HEK293 (cell line): Measurements from ENCODE around the gene WNT11.

Experiments
- CTCF ChIA-PET: fragments of 350-600 bp; formaldehyde crosslinking; extraction: SDS; loops from one replicate; lab custom pipeline; 2021; ENCODE audit warnings: antibody characterized with exemption; lab: Yijun Ruan, JAX
- POLR2A ChIA-PET: fragments of 300-600 bp; formaldehyde crosslinking; extraction: SDS; loops from one replicate; lab custom pipeline; 2020; ENCODE audit warnings: antibody characterized with exemption, inconsistent platforms; lab: Yijun Ruan, JAX
- H3K27ac ChIP-seq: fragments of 200-500 bp; sonication (Bioruptor generic); 2 replicates; pipeline ENCODE4 v1.5.1; 2014; ENCODE audit warnings: low read depth, low read length, control low read depth, inconsistent platforms; ENCODE audit errors: extremely low read depth
- H3K36me3 ChIP-seq, 2 experiments: fragments of 200-500 bp in 1 of 2; sonication (Bioruptor generic) in 1 of 2; 1 replicate in 1 of 2; 2 replicates in 1 of 2; pipeline ENCODE4 v1.5.1; 2014 to 2017; ENCODE audit warnings: inconsistent platforms in 2 of 2, low read length in 2 of 2; ENCODE audit not compliant: control insufficient read depth in 2 of 2, insufficient read depth in 1 of 2
- H3K4me1 ChIP-seq: fragments of 200-500 bp; sonication (Bioruptor generic); 2 replicates; pipeline ENCODE4 v1.5.1; 2014; ENCODE audit warnings: mild to moderate bottlenecking, low read length, inconsistent platforms; ENCODE audit not compliant: control insufficient read depth, insufficient read depth
- H3K4me3 ChIP-seq: 2 replicates; pipeline ENCODE4 v1.5.1; 2011; ENCODE audit warnings: low read depth, mild to moderate bottlenecking, control low read depth, low read length, moderate library complexity
- H3K9me3 ChIP-seq: fragments of 200-500 bp; sonication (Bioruptor generic); 2 replicates; pipeline ENCODE4 v1.5.1; 2014; ENCODE audit warnings: low read depth, low read length, inconsistent platforms; ENCODE audit not compliant: control insufficient read depth, insufficient read depth
- BCL11B ChIP-seq: fragments of 450-650 bp; formaldehyde crosslinking; IDR thresholded peaks from 2 replicates; pipeline ENCODE4 v1.5.1; 2016; ENCODE audit warnings: low read depth, missing biosample characterization, missing genetic modification characterization
- OSR2 ChIP-seq: fragments of 450-650 bp; formaldehyde crosslinking; IDR thresholded peaks from 2 replicates; pipeline ENCODE4 v1.5.1; 2016; ENCODE audit warnings: missing biosample characterization, missing genetic modification characterization
- PRDM2 ChIP-seq: fragments of 450-650 bp; formaldehyde crosslinking; IDR thresholded peaks from 2 replicates; pipeline ENCODE4 v1.5.1; 2016; ENCODE audit warnings: missing biosample characterization, missing genetic modification characterization, borderline replicate concordance
- ZBTB1 ChIP-seq: fragments of 450-650 bp; formaldehyde crosslinking; IDR thresholded peaks from 2 replicates; pipeline ENCODE4 v1.5.1; 2016; ENCODE audit warnings: missing biosample characterization, missing genetic modification characterization
- ZBTB20 ChIP-seq: fragments of 450-650 bp; formaldehyde crosslinking; IDR thresholded peaks from 2 replicates; pipeline ENCODE4 v1.5.1; 2016; ENCODE audit warnings: missing biosample characterization, missing genetic modification characterization
- ZBTB6 ChIP-seq: fragments of 450-650 bp; formaldehyde crosslinking; IDR thresholded peaks from 2 replicates; pipeline ENCODE4 v1.5.1; 2017; ENCODE audit warnings: missing biosample characterization, missing genetic modification characterization
- ZNF132 ChIP-seq: fragments of 450-650 bp; formaldehyde crosslinking; IDR thresholded peaks from 2 replicates; pipeline ENCODE4 v1.5.1; 2017; ENCODE audit warnings: missing biosample characterization, missing genetic modification characterization, borderline replicate concordance
- ZNF138 ChIP-seq: fragments of 450-650 bp; formaldehyde crosslinking; IDR thresholded peaks from 2 replicates; pipeline ENCODE4 v1.5.1; 2016; ENCODE audit warnings: missing biosample characterization, missing genetic modification characterization, borderline replicate concordance
- ZNF24 ChIP-seq: fragments of 450-650 bp; formaldehyde crosslinking; IDR thresholded peaks from 2 replicates; pipeline ENCODE4 v1.5.1; 2016; ENCODE audit warnings: missing biosample characterization, missing genetic modification characterization
- ZNF335 ChIP-seq: fragments of 450-650 bp; formaldehyde crosslinking; conservative IDR thresholded peaks from 2 replicates; pipeline ENCODE4 v1.5.1; 2016; ENCODE audit warnings: missing biosample characterization, missing genetic modification characterization
- ZNF341 ChIP-seq: fragments of 450-650 bp; formaldehyde crosslinking; IDR thresholded peaks from 2 replicates; pipeline ENCODE4; 2016; ENCODE audit warnings: low read depth, missing biosample characterization, missing genetic modification characterization
- ZNF514 ChIP-seq: fragments of 450-650 bp; formaldehyde crosslinking; IDR thresholded peaks from 2 replicates; pipeline ENCODE4 v1.5.1; 2016; ENCODE audit warnings: missing biosample characterization, missing genetic modification characterization
- ZNF664 ChIP-seq: fragments of 450-650 bp; formaldehyde crosslinking; IDR thresholded peaks from 2 replicates; pipeline ENCODE4 v1.5.1; 2016; ENCODE audit warnings: missing biosample characterization, missing genetic modification characterization
- ZNF777 ChIP-seq: fragments of 450-650 bp; formaldehyde crosslinking; IDR thresholded peaks from 2 replicates; pipeline ENCODE4 v1.5.1; 2017; ENCODE audit warnings: missing biosample characterization, missing genetic modification characterization, borderline replicate concordance
- TF ChIP-seq, protein P1 (sequence below): fragments of 450-650 bp; formaldehyde crosslinking; IDR thresholded peaks from 2 replicates; pipeline ENCODE4 v1.5.1; 2017; ENCODE audit warnings: missing biosample characterization, missing genetic modification characterization

WNT11 gene

GRCh38 chr11:76240161-76240540, 33.8 kb upstream of the WNT11 start (continued):
- TF ChIP-seq PRDM2 (tag by site-specific recombination) = no peak
- no peak for TF ChIP-seq ZNF664
- no peak for TF ChIP-seq ZNF138
- TF ChIP-seq ZNF777 (tag by site-specific recombination) = no peak
- TF ChIP-seq ZNF132 (tag by site-specific recombination) = no peak

- Histone ChIP-seq H3K4me1 (no peaks in the 10 kb centered on the region; the same call in 1 of the 2 replicates), H3K36me3 (no peaks in the 10 kb centered on the region), H3K4me3 (no peak overlapping the region), H3K9me3 (no peaks in the 10 kb centered on the region), H3K27ac (no peak overlapping the region)
- ChIA-PET CTCF (interaction anchor here (0.6 to 1.5 kb wide), 3 partner anchors 9 to 32 kb away, joined by 3 to 7 read pairs (median 4); no protein-coding TSS in a partner anchor), POLR2A (interaction anchor here (0.6 kb wide), 1 partner anchor 463 kb away, joined by 3 read pairs; no protein-coding TSS in a partner anchor)
- TF ChIP-seq BCL11B = no peak
- TF ChIP-seq ZNF24 = no peak
- TF ChIP-seq ZNF514 (tag by site-specific recombination) = no peak
- no peak for TF ChIP-seq ZNF341 (tag by site-specific recombination)
- TF ChIP-seq ZBTB1 (tag by site-specific recombination) = no peak
- TF ChIP-seq ZBTB20 (tag by site-specific recombination) = no peak
These were observed 33.3 kb upstream of the WNT11 start for GRCh38 chr11:76239483-76240160.

- H3K27ac ChIP-seq = no peak overlapping the region
- no peaks in the 10 kb centered on the region for H3K9me3 ChIP-seq
- TF ChIP-seq OSR2 = no peak
- peak; percentile 54; the same call in 1 of the 2 replicates for TF ChIP-seq ZBTB6 (tag by site-specific recombination)
- TF ChIP-seq, protein P1, sequence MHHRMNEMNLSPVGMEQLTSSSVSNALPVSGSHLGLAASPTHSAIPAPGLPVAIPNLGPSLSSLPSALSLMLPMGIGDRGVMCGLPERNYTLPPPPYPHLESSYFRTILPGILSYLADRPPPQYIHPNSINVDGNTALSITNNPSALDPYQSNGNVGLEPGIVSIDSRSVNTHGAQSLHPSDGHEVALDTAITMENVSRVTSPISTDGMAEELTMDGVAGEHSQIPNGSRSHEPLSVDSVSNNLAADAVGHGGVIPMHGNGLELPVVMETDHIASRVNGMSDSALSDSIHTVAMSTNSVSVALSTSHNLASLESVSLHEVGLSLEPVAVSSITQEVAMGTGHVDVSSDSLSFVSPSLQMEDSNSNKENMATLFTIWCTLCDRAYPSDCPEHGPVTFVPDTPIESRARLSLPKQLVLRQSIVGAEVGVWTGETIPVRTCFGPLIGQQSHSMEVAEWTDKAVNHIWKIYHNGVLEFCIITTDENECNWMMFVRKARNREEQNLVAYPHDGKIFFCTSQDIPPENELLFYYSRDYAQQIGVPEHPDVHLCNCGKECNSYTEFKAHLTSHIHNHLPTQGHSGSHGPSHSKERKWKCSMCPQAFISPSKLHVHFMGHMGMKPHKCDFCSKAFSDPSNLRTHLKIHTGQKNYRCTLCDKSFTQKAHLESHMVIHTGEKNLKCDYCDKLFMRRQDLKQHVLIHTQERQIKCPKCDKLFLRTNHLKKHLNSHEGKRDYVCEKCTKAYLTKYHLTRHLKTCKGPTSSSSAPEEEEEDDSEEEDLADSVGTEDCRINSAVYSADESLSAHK = no peak
- TF ChIP-seq ZNF335 (tag by site-specific recombination) = 0 out of 2 replicates have a peak, but pooled peaks have one; percentile 19
- TF ChIP-seq, all 188 proteins: peak for 2
- POLR2A ChIA-PET = no interaction called here
- CTCF ChIA-PET = interaction anchor here (0.6 to 0.8 kb wide), 2 partner anchors 25 to 383 kb away, joined by 3 to 4 read pairs; no protein-coding TSS in a partner anchor
- H3K4me3 ChIP-seq = no peak overlapping the region
- no peaks in the 10 kb centered on the region for H3K36me3 ChIP-seq
- no peaks in the 10 kb centered on the region; the same call in 1 of the 2 replicates for H3K4me1 ChIP-seq
These were observed 32.2 kb upstream of the WNT11 start for GRCh38 chr11:76238551-76238950.
